Measurements from ENCODE around the gene ERCC6. TPM values are rescaled to one million over a fixed set of nuclear protein-coding genes. Genes with fewer than 3 reads are reported as not detected.

Gene ERCC6
- polyA plus RNA-seq, 1 donor from 2014 or later, result 13.9 TPM

DNA sequence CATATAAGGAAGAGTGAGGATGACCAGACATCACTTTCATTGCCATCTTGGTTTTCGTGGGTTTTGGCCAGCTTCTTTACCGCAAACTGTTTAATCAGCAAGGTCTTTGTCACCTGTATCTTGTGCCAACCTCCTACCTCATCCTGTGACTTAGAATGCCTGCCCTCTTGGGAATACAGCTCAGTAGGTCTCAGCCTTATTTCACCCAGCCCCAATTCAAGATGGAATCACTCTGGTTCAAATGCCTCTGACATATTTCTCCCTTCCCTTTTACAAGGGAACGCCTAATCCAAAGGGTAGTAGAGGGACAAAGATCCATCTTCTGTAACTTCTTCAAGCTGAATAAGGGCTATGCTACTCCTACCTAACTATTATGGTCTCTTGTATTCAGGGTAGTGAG is 4.7 kb upstream of the ERCC6 start:
- Histone ChIP-seq H3K27ac (ENCODE audit: low read length) (no peak overlapping the region), H3K79me2 (replicated peaks; ENCODE audit: insufficient read depth, low read length) (no peaks in the 10 kb centered on the region), H4K20me1 (ENCODE audit: insufficient read depth) (no peaks in the 10 kb centered on the region), H3K4me2 (ENCODE audit: low read length) (no peak overlapping the region), H3K9me3 (ENCODE audit: low read length) (no peaks in the 10 kb centered on the region), H3F3A (ENCODE audit: insufficient read depth, low read length, poor library complexity, severe bottlenecking) (no peaks in the 10 kb centered on the region), H3K27me3 (ENCODE audit: insufficient read depth, low read depth, low read length) (no peaks in the 10 kb centered on the region), H3K9me2 (ENCODE audit: insufficient read depth, low read length) (no peaks in the 10 kb centered on the region), H2AFZ (ENCODE audit: low read depth, low read length) (no peak overlapping the region), H3K4me3 (ENCODE audit: low read length) (no peak overlapping the region), H3K36me3 (ENCODE audit: insufficient read depth, low read length) (no peaks in the 10 kb centered on the region), H3K9ac (ENCODE audit: low read length) (no peak overlapping the region)
- TF ChIP-seq RAD21 (conservative IDR thresholded peaks at IDR 0.05) (no peak), SMC3 (conservative IDR thresholded peaks at IDR 0.05; ENCODE audit: poor library complexity) (no peak), MXI1 (conservative IDR thresholded peaks at IDR 0.05; ENCODE audit: poor library complexity, severe bottlenecking) (no peak), TAF1 (IDR thresholded peaks at IDR 0.05; ENCODE audit: low read depth) (no peak), EP300 (conservative IDR thresholded peaks at IDR 0.05; ENCODE audit: poor library complexity, severe bottlenecking) (no peak), POLR2AphosphoS5 (IDR thresholded peaks at IDR 0.05) (no peak), EZH2 (IDR thresholded peaks at IDR 0.05; ENCODE audit: borderline replicate concordance, insufficient read depth, low read length, poor library complexity, severe bottlenecking) (no peak)
- TF ChIP-seq, protein P1, sequence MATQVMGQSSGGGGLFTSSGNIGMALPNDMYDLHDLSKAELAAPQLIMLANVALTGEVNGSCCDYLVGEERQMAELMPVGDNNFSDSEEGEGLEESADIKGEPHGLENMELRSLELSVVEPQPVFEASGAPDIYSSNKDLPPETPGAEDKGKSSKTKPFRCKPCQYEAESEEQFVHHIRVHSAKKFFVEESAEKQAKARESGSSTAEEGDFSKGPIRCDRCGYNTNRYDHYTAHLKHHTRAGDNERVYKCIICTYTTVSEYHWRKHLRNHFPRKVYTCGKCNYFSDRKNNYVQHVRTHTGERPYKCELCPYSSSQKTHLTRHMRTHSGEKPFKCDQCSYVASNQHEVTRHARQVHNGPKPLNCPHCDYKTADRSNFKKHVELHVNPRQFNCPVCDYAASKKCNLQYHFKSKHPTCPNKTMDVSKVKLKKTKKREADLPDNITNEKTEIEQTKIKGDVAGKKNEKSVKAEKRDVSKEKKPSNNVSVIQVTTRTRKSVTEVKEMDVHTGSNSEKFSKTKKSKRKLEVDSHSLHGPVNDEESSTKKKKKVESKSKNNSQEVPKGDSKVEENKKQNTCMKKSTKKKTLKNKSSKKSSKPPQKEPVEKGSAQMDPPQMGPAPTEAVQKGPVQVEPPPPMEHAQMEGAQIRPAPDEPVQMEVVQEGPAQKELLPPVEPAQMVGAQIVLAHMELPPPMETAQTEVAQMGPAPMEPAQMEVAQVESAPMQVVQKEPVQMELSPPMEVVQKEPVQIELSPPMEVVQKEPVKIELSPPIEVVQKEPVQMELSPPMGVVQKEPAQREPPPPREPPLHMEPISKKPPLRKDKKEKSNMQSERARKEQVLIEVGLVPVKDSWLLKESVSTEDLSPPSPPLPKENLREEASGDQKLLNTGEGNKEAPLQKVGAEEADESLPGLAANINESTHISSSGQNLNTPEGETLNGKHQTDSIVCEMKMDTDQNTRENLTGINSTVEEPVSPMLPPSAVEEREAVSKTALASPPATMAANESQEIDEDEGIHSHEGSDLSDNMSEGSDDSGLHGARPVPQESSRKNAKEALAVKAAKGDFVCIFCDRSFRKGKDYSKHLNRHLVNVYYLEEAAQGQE (IDR thresholded peaks at IDR 0.05; ENCODE audit: borderline replicate concordance), result no peak
- TF ChIP-seq, protein P2, sequence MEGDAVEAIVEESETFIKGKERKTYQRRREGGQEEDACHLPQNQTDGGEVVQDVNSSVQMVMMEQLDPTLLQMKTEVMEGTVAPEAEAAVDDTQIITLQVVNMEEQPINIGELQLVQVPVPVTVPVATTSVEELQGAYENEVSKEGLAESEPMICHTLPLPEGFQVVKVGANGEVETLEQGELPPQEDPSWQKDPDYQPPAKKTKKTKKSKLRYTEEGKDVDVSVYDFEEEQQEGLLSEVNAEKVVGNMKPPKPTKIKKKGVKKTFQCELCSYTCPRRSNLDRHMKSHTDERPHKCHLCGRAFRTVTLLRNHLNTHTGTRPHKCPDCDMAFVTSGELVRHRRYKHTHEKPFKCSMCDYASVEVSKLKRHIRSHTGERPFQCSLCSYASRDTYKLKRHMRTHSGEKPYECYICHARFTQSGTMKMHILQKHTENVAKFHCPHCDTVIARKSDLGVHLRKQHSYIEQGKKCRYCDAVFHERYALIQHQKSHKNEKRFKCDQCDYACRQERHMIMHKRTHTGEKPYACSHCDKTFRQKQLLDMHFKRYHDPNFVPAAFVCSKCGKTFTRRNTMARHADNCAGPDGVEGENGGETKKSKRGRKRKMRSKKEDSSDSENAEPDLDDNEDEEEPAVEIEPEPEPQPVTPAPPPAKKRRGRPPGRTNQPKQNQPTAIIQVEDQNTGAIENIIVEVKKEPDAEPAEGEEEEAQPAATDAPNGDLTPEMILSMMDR (IDR thresholded peaks at IDR 0.05; ENCODE audit: poor library complexity, severe bottlenecking), result no peak

DNA sequence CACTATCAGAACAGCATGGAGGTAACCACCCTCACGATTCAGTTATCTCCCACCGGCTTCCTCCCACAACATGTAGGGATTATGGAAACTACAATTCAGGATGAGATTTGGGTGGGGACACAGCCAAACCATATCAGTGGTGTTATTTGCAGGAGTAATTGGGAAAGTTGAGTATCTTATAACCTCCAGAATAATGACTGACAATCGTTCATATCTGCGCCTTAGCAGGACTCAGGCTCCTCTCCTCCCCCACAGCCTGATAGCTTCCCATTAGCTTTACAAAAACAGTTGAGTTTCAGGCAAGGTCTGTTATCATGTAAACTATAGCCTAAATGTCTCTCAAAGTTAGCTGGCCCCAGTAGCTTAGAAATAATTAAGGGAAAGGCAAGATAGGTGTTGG is 3.4 kb upstream of the ERCC6 start:
- TF ChIP-seq SMC3 (conservative IDR thresholded peaks at IDR 0.05; ENCODE audit: poor library complexity), result no peak
- TF ChIP-seq RAD21 (conservative IDR thresholded peaks at IDR 0.05), result no peak
- no peak for TF ChIP-seq POLR2AphosphoS5 (IDR thresholded peaks at IDR 0.05)
- TF ChIP-seq, protein P1 (IDR thresholded peaks at IDR 0.05; ENCODE audit: borderline replicate concordance), result no peak
- TF ChIP-seq TAF1 (IDR thresholded peaks at IDR 0.05; ENCODE audit: low read depth), result no peak
- no peak for TF ChIP-seq EZH2 (IDR thresholded peaks at IDR 0.05; ENCODE audit: borderline replicate concordance, insufficient read depth, low read length, poor library complexity, severe bottlenecking)
- no peak for TF ChIP-seq EP300 (conservative IDR thresholded peaks at IDR 0.05; ENCODE audit: poor library complexity, severe bottlenecking)
- TF ChIP-seq MXI1 (conservative IDR thresholded peaks at IDR 0.05; ENCODE audit: poor library complexity, severe bottlenecking), result no peak
- TF ChIP-seq, protein P2 (IDR thresholded peaks at IDR 0.05; ENCODE audit: poor library complexity, severe bottlenecking), result no peak
- Histone ChIP-seq H3K4me3 (ENCODE audit: low read length) (no peak overlapping the region), H3K4me2 (ENCODE audit: low read length) (no peak overlapping the region)

More for the DNA sequence above, 3.4 kb upstream of the ERCC6 start:
- no peaks in the 10 kb centered on the region for H3F3A ChIP-seq (ENCODE audit: insufficient read depth, low read length, poor library complexity, severe bottlenecking)
- H3K36me3 ChIP-seq (ENCODE audit: insufficient read depth, low read length), result no peaks in the 10 kb centered on the region
- no peaks in the 10 kb centered on the region for H4K20me1 ChIP-seq (ENCODE audit: insufficient read depth)
- H3K9me3 ChIP-seq (ENCODE audit: low read length), result no peaks in the 10 kb centered on the region
- H3K79me2 ChIP-seq (replicated peaks; ENCODE audit: insufficient read depth, low read length), result peaks cover 8% of the 10 kb centered on the region
- no peak overlapping the region for H3K27ac ChIP-seq (ENCODE audit: low read length)
- no peaks in the 10 kb centered on the region for H3K27me3 ChIP-seq (ENCODE audit: insufficient read depth, low read depth, low read length)
- H2AFZ ChIP-seq (ENCODE audit: low read depth, low read length), result no peak overlapping the region
- H3K9me2 ChIP-seq (ENCODE audit: insufficient read depth, low read length), result no peaks in the 10 kb centered on the region
- no peak overlapping the region for H3K9ac ChIP-seq (ENCODE audit: low read length)
